Fibroblast of peridontal ligament (primary cell): ENCODE results near the gene POLRMT.

Experiments used
- DNase-seq: peaks from one replicate; pipeline ENCODE4 v3.0.0-alpha.2; 2010; ENCODE audit errors: extremely low read depth

Gene POLRMT

GRCh38 chr19:579111-579841 is 54.1 kb downstream of the POLRMT start:
- DNase-seq = no peak

- no peak for DNase-seq
Observed at GRCh38 chr19:577439-578392, 55.6 kb downstream of the POLRMT start.

DNA sequence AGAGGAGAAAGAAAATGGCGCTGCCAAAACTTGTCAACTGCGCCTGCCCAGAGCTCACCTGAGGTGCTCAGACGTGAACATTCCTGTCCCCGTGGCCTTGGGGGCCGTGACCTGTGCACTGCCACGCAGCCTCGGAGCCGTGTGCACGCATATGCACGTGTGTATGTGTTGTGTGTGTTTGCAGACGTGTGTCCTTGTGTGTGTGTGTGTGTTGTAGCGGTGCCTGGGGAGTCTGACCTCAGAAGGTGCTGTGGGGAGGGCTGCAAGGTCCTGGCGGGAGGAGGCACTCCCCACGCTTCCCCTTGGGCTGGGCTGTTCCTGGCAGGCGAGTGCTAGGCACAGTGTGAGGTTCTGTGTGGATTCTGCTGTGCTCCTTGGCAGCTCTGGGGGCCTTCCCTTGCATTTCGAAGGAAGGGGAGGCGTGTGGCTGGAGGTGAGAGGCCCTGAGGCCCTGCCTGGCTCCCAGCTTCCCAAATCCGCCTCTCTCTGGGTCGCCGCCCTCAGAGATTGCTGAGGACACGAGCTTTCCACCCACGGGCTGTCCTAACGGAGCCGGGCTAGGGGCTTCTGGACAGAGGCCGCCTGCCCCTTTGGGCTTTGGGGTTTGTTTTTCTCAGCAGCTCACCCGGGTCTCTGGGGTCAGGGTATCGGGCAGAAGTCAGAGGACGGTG is 56.4 kb downstream of the POLRMT start:
- DNase-seq = no peak

GRCh38 chr19:575527-576506 is 57.5 kb downstream of the POLRMT start:
- peak; percentile 29 for DNase-seq

- DNase-seq = peak; percentile 40
Observed at GRCh38 chr19:574658-575526, 58.4 kb downstream of the POLRMT start.

- no peak for DNase-seq
Observed at GRCh38 chr19:573519-573825, 59.9 kb downstream of the POLRMT start.

DNA sequence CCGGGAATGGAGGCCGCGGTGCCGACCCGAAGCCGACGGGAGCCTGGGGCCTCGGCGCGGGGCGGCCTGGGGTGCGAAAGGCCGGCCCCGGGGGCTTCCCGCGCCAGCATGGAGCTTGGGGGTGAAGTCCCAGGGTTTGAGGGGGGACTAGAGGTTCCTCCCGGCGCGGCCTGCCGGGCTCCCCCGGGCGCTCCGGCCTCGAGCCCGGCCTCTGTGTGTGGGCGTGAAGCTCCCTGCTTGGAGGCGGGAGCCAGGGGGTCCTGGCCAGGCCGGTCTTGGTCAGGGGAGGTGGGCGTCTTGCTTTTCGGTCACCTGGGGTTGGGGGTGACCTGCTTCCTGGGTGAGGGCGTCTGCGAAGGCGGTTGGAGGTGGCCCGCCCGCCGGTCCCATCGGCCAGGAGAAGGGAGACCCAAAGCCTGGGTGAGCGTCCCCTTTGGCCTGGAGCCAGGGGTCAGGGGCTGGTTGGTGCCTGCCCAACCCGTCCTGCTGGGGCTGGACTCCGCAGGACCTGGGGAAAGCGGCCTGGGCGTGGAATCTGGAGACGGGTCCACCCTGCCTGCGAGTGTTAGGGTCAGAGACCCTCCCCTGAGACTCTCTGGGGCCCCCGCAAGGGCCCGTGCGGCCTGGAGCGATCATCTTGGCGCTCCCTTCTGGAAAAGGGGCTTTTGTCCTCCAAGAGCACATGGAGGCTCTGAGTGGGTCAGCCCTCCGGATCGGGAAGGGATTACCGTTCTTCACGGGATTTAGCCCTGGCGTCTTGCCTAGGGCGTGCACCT is 60.4 kb downstream of the POLRMT start:
- DNase-seq = peak; percentile 61

GRCh38 chr19:572140-572742 is 61.1 kb downstream of the POLRMT start, which contains the start of gene BSG:
Gene BSG (plus strand): TSS chr19:572596. CDS start chr19:572635, 39 bp downstream.
- peak; percentile 95 for DNase-seq

- peak; percentile 39 for DNase-seq
Observed at GRCh38 chr19:571566-571974, 61.8 kb downstream of the POLRMT start.

- no peak for DNase-seq
Observed at GRCh38 chr19:570937-571565, 62.3 kb downstream of the POLRMT start.

DNA sequence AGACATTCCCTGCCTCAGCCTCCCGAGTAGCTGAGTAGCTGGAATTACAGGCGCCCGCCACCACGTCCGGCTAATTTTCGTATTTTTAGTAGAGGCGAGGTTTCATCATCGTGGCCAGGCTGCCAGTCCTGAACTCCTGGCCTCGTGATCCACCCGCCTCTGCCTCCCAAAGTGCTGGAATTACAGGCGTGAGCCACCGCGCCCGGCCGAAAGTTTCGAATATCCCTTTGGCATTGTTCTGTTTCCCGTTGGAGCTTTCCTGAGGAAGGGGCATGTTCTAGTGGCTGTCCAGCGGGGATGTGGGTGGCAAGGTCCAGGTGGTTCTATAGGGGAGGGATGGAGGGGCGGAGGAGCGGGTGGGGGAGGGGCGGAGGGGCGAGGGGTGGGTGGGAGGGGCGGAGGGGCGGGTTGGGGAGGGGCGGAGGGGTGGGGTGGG is 63.1 kb downstream of the POLRMT start:
- DNase-seq = no peak

DNA sequence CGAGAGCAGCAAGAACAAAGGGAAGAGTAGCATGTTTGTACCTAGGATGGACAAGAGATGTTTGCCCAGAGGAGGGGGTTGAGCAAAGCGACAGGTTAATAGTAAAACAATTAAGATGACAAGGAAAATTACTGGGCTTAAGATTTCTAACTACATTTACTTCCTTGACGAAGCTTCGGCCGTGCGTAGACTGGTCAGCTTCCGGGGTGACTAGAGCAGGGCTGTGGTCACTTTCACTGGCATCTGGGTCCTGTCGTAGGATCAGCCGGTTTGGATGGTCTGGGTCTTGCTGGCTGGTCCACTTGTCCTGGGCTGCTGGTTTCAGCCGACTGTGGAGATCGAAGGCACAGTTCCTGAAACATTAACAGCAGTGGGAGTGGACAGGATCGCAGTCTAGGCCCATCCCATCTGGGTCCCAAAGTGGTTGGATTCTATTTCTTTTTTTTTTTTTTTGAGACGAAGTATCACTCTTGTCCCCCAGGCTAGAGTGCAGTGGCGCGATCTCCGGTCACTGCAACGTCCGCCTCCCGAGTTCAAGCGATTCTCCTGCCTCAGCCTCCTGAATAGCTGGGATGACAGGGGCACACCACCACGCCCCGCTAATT is 65.9 kb downstream of the POLRMT start:
- no peak for DNase-seq
